ENCODE measurements around the gene UVRAG.
"Not testable (repeated sequence)": the region's sequence is repeated elsewhere in the genome, so short reads cannot be mapped to it uniquely, and the experiment has no call there.

The UVRAG gene

DNA sequence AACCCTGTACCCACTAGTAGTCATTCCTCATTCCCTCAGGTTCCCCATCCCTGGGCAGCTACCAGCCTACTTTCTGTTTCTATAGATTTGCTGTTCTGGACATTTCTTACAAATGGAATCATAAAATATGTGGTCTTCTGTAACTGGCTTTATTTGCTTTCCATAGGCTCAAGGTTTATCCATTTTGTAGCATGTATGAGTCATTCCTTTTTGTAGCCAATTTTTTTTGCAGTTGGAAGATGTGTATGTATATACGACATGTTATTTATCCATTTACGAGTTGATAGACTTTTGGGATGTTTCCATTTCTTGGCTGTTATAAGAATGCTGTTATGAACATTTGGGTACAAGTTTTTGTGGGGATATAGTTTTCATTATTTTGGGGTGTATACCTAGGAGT is 260.7 kb downstream of the UVRAG start:
- no peak for DNase-seq (ENCODE audit: low read depth)

- DNase-seq (ENCODE audit: low read depth): not testable (repeated sequence)
These were observed 261.2 kb downstream of the UVRAG start for GRCh38 chr11:76076253-76076652.

DNA sequence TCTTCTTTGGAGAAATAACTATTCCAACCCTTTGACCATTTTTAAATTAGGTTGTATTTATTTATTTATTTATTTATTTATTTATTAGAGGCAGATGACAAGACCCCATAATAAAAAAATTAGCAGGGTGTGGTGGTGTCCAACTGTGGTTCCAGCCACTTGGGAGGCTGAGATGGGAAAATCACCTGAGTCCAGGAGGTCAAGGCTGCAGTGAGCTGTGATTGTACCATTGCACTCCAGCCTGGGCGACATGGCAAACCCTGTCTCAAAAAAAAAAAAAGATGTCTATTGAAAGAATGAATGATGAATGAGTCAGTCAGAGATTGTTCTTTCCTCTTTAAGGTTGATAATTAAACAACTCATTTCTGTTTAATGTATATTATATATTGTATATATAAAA is 261.7 kb downstream of the UVRAG start:
- DNase-seq (ENCODE audit: low read depth): no peak

- DNase-seq (ENCODE audit: low read depth): no peak
These were observed 262.7 kb downstream of the UVRAG start for GRCh38 chr11:76077575-76078150.

DNA sequence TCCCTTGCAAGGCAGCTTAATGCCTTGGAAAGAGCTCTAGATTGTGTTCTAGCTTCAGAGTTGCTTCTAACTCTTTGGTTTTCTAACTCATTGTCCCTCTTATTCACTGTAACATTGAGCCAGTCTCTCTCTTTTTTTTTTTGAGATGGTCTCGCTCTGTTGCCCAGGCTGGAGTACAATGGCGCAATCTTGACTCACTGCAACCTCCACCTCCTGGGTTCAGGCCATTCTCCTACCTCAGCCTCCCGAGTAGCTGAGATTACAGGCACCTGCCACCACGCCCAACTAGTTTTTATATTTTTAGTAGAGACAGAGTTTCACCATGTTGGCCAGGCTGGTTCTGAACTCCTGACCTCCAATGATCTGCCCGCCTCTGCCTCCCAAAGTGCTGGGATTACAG is 266.1 kb downstream of the UVRAG start:
- not testable (repeated sequence) for DNase-seq (ENCODE audit: low read depth)

- no peak for DNase-seq (ENCODE audit: low read depth)
These were observed 268.8 kb downstream of the UVRAG start for GRCh38 chr11:76083563-76084451.

- no peak for DNase-seq (ENCODE audit: low read depth)
These were observed 270.3 kb downstream of the UVRAG start for GRCh38 chr11:76085270-76085669.

DNA sequence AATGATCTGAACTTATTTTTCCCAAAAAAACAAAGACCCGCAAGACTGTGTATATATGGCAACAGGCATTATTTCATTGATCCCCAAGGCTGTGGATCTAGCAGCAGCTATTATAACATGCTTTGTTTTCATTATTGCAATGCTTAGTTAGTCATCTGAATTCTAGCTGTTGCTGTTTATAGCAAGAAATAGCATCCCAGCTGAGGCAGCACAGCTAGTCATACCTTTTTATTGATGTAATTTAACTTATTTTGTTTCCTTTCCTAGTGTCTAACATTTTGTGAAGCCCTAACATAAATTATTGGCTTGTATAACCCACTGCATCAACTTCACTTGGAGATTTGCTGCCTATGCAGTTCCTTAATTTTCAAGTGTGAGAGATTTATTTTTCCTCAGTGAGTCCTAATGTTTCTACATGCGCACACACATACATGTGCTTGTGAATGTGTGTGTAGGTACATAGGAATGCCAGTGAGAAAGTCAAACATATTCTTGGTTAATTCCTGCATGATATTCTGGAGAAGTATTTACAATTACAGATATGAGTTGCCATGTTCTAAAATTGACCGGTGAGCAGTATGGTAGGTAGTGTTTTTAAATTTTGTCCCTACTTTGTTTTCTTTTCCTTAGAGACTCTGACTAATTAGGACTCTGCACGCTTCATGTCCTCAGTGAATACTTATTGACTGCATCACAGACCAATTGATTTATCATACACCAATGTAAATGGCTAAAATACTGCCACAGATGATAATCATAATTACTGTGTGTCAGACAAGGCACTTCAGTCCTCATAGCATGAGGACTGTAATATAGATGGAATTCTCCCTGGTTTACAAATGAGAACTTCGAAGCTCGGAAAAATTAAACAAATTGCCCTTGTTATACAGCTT is 272.0 kb downstream of the UVRAG start:
- peak; percentile 55 for DNase-seq (ENCODE audit: low read depth)

GRCh38 chr11:76087749-76088148 is 272.7 kb downstream of the UVRAG start:
- DNase-seq (ENCODE audit: low read depth): no peak

DNA sequence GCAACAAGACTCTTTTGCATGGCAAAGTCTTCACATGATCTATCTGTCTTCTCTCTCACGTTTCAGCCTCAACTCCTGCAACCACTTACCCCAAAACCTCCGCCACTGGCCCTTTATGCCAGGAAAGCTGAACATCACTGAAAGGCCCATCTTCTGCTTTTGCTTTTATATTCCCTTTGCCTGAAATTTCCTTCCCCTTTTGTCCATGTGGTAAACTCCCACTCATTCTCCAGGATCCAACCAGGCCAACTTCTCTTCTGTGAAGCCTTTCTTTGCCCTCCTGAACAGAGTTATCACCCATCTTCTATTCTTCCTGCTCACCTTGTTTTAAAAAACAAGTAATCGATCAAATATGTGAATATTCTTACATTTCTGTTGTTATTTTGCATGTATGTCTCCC is 273.5 kb downstream of the UVRAG start:
- DNase-seq (ENCODE audit: low read depth): no peak

GRCh38 chr11:76090174-76090573 is 275.2 kb downstream of the UVRAG start:
- DNase-seq (ENCODE audit: low read depth): no peak

GRCh38 chr11:76090821-76091220 is 275.8 kb downstream of the UVRAG start:
- DNase-seq (ENCODE audit: low read depth): no peak

DNA sequence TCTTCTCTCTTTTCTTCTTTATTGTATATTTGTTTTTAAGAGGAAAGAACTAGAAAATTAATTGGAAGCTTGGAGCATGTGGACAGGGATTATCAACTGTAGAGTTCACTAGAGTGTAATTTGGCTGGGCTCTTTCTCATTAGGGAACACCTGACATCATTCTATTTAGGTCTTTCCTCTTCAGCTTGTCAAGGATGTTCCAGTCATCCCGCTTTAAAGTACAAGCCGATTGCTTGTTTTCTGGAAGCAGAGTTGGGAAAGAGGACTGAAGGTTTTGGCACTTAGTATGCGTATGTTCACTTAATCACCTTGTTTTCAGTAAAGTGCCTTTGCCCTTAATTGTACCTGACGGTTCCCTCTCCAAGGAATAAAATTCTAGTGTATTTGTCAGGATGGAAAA is 279.7 kb downstream of the UVRAG start:
- no peak for DNase-seq (ENCODE audit: low read depth)

DNA sequence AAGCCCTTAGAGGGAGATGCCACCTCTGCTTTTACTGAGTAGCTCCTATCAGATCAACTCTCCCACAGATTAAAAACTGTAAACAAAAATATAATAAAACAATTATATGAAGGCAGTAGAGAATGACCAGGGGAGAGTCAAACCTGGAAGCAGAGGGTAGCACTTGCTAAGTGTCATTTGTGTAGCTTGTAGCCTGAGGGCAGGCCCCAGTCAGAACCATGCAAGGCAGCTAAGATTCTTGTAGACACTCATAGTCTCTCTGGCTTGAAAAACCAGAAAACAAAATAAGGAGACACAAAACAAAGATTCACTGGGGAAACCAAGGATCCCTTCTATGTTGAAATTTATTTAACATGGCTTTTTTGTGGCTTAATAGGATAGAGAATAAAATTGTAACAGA is 280.9 kb downstream of the UVRAG start:
- no peak for DNase-seq (ENCODE audit: low read depth)

GRCh38 chr11:76096552-76096951 is 281.5 kb downstream of the UVRAG start:
- DNase-seq (ENCODE audit: low read depth): no peak

GRCh38 chr11:76102802-76103201 is 287.8 kb downstream of the UVRAG start:
- DNase-seq (ENCODE audit: low read depth): no peak

GRCh38 chr11:76103460-76103859 is 288.4 kb downstream of the UVRAG start:
- no peak for DNase-seq (ENCODE audit: low read depth)

DNA sequence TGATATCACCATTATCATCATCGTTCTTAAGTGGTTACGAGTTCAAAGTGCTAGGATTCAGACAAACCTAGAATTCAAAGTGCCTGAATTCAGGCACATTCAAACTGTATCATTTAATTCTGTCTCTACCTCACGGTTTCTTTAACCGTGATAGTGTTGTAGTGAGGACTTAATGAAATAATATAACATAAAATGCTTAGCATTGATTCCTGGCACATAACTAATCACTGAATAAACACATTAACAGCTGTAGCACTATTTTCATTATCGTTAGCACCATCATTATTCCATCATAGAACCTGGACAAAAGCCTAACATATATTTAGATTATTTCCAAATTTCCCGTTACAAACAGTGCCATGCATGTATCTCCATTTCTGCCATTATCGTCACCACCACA is 289.3 kb downstream of the UVRAG start:
- no peak for DNase-seq (ENCODE audit: low read depth)

GRCh38 chr11:76105637-76106036 is 290.6 kb downstream of the UVRAG start:
- no peak for DNase-seq (ENCODE audit: low read depth)

DNA sequence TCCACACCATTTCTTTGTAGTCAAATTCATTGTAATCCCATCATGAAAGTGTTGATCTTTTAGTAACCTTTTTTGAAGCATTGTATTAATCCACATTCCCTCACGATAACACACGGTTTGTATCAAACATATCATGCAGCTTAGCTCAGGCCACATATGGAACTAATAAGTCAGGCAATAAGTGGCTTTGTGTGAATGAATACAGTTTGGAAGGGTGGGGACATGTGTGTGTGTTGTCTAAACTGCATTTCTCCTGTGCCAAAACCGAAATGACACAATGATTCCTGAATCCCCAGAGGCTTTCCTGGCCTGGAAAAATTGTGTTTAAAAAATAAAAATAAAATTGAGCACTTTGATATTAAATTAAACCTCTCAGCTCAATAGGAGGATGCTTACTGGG is 293.0 kb downstream of the UVRAG start:
- DNase-seq (ENCODE audit: low read depth): no peak

GRCh38 chr11:76114238-76114637 is 299.2 kb downstream of the UVRAG start:
- DNase-seq (ENCODE audit: low read depth): no peak

GRCh38 chr11:76115555-76115954 is 300.5 kb downstream of the UVRAG start:
- DNase-seq (ENCODE audit: low read depth): no peak

GRCh38 chr11:76119032-76119431 is 304.0 kb downstream of the UVRAG start:
- no peak for DNase-seq (ENCODE audit: low read depth)

Measured in non-pigmented ciliary epithelial cell (primary cell).